ENCODE measurements around the gene DDR1.

The DDR1 gene

DNA sequence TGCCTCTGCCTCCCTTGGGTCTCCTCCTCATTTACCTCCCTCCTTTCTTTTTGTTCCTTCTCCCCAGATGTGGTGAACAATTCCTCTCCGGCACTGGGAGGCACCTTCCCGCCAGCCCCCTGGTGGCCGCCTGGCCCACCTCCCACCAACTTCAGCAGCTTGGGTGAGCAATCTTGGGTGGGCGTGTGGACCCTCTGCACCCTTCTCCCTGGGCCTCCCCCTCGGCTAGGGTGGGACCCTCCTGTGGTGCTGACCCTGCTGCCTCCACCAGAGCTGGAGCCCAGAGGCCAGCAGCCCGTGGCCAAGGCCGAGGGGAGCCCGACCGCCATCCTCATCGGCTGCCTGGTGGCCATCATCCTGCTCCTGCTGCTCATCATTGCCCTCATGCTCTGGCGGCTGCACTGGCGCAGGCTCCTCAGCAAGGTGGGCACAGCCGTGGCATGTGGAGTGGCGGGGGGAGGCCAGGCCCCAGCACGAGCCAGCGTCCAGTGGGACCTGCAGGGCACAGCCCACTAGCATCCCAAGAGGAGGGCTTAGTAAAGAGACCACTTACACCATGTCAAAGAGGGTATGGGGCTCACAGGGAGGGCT lies 8.8 kb downstream of the DDR1 start:
- Histone ChIP-seq H3K9ac (ENCODE audit: insufficient read length) (no peak overlapping the region), H3K4me3 (no peak overlapping the region), H3K9me3 (ENCODE audit: low read depth, low read length) (no peaks in the 10 kb centered on the region), H3K27ac (no peak overlapping the region), H3K36me3 (ENCODE audit: insufficient read depth, low read length) (peaks cover 46% of the 10 kb centered on the region; the same call in 1 of the 2 replicates)
- no peak for DNase-seq (ENCODE audit: low read depth, low spot score)
- TF ChIP-seq EZH2 (IDR thresholded peaks at IDR 0.05): no peak

DNA sequence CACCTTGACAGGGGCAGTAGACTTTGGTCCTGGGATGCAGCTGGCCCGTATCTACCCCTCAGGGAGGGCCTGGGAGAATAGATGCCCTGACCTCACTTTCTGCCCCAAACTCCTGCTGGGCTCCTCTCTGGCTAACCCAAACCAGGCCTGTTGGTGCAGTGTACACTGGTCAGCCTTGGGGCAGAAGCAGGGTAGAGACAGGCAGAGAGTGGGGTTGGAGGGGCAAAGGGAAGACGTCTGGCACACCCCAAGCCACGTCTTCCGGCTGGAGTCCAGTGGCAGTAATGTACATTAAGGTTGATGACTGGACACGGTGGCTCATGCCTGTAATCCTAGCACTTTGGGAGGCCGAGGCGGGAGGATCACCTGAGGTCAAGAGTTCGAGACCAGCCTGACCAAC lies 9.3 kb downstream of the DDR1 start:
- Histone ChIP-seq H3K9me3 (ENCODE audit: low read depth, low read length) (no peaks in the 10 kb centered on the region), H3K36me3 (ENCODE audit: insufficient read depth, low read length) (peaks cover 49% of the 10 kb centered on the region; the same call in 1 of the 2 replicates), H3K27ac (no peak overlapping the region), H3K4me3 (no peak overlapping the region), H3K9ac (ENCODE audit: insufficient read length) (no peak overlapping the region)
- TF ChIP-seq EZH2 (IDR thresholded peaks at IDR 0.05) (no peak), POLR2AphosphoS5 (IDR thresholded peaks at IDR 0.05; ENCODE audit: borderline replicate concordance, low read depth, low read length) (no peak), FOXP2 (optimal IDR thresholded peaks at IDR 0.05; ENCODE audit: control extremely low read depth, extremely low read length, insufficient read depth) (no peak)
- DNase-seq (ENCODE audit: low read depth, low spot score): no peak

DNA sequence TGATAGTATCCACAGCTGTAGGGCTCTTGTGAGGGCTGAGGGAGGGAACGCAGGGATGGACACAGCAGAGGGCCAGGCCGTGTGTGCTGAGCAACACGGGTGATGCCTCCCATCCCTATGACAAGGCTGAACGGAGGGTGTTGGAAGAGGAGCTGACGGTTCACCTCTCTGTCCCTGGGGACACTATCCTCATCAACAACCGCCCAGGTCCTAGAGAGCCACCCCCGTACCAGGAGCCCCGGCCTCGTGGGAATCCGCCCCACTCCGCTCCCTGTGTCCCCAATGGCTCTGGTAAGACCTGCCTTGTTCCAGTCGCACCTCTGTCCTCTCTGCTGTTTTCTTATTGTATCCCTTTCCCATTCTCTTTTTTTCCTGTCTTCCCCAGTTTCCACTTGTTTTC lies 10.1 kb downstream of the DDR1 start:
- TF ChIP-seq POLR2AphosphoS5 (IDR thresholded peaks at IDR 0.05; ENCODE audit: borderline replicate concordance, low read depth, low read length): no peak
- no peak for TF ChIP-seq EZH2 (IDR thresholded peaks at IDR 0.05)
- H3K9me3 ChIP-seq (ENCODE audit: low read depth, low read length): no peaks in the 10 kb centered on the region
- H3K27ac ChIP-seq: no peak overlapping the region
- H3K4me3 ChIP-seq: no peak overlapping the region
- peaks cover 42% of the 10 kb centered on the region; the same call in 1 of the 2 replicates for H3K36me3 ChIP-seq (ENCODE audit: insufficient read depth, low read length)
- no peak for DNase-seq (ENCODE audit: low read depth, low spot score)
- no peak overlapping the region for H3K9ac ChIP-seq (ENCODE audit: insufficient read length)

DNA sequence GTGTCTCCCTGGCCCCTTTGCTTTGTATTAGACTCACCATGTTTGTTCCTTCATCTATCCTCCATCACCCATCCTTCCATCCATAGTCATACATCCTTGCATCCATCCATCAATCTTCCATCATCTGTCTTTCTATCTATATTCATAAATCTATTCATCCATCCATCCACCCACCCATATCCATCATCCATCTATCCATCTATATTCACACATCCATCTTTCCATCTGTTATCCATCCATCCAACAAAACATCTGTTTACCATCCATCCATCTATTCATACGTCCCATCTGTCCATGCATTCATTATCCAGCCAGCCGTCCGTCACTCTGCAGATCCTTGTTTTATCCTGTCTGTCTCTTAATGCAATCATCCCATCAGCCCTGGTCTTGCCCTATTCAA lies 10.6 kb downstream of the DDR1 start:
- no peak overlapping the region for H3K27ac ChIP-seq
- no peak overlapping the region for H3K4me3 ChIP-seq
- DNase-seq (ENCODE audit: low read depth, low spot score): no peak
- TF ChIP-seq POLR2AphosphoS5 (IDR thresholded peaks at IDR 0.05; ENCODE audit: borderline replicate concordance, low read depth, low read length): no peak
- TF ChIP-seq FOXP2 (optimal IDR thresholded peaks at IDR 0.05; ENCODE audit: control extremely low read depth, extremely low read length, insufficient read depth): no peak
- no peak for TF ChIP-seq EZH2 (IDR thresholded peaks at IDR 0.05)
- H3K9me3 ChIP-seq (ENCODE audit: low read depth, low read length): no peaks in the 10 kb centered on the region
- H3K36me3 ChIP-seq (ENCODE audit: insufficient read depth, low read length): peaks cover 37% of the 10 kb centered on the region; the same call in 1 of the 2 replicates
- H3K9ac ChIP-seq (ENCODE audit: insufficient read length): no peak overlapping the region

DNA sequence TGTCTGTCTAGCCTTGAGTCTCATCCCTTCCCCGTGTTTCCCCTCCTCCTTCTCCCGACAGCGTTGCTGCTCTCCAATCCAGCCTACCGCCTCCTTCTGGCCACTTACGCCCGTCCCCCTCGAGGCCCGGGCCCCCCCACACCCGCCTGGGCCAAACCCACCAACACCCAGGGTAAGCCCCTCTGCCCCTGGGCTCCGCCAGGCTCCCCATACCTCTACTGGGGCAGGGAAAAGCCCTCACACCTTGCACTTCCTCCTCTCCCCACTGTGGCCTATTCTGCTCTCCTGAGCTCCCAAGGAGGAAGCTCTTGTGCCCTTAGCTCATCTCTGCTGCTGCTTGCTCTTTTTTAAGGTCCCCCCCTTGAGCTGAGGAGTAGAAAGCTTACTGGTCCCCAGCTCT lies 11.0 kb downstream of the DDR1 start:
- H3K36me3 ChIP-seq (ENCODE audit: insufficient read depth, low read length): peaks cover 32% of the 10 kb centered on the region; the same call in 1 of the 2 replicates
- TF ChIP-seq POLR2AphosphoS5 (IDR thresholded peaks at IDR 0.05; ENCODE audit: borderline replicate concordance, low read depth, low read length) (no peak), EZH2 (IDR thresholded peaks at IDR 0.05) (no peak), FOXP2 (optimal IDR thresholded peaks at IDR 0.05; ENCODE audit: control extremely low read depth, extremely low read length, insufficient read depth) (no peak)
- H3K4me3 ChIP-seq: no peak overlapping the region
- no peak overlapping the region for H3K27ac ChIP-seq
- no peak overlapping the region for H3K9ac ChIP-seq (ENCODE audit: insufficient read length)
- DNase-seq (ENCODE audit: low read depth, low spot score): no peak
- H3K9me3 ChIP-seq (ENCODE audit: low read depth, low read length): no peaks in the 10 kb centered on the region

DNA sequence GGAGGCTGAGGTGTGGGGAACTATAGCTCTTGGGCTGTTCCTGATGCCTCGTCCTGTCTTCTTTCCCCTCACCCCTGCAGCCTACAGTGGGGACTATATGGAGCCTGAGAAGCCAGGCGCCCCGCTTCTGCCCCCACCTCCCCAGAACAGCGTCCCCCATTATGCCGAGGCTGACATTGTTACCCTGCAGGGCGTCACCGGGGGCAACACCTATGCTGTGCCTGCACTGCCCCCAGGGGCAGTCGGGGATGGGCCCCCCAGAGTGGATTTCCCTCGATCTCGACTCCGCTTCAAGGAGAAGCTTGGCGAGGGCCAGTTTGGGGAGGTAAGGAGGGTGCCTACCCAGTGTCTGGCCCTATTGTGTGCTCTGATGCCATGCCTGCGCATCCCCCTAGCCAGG lies 12.2 kb downstream of the DDR1 start:
- peaks cover 25% of the 10 kb centered on the region; the same call in 1 of the 2 replicates for H3K36me3 ChIP-seq (ENCODE audit: insufficient read depth, low read length)
- no peak for TF ChIP-seq POLR2AphosphoS5 (IDR thresholded peaks at IDR 0.05; ENCODE audit: borderline replicate concordance, low read depth, low read length)
- no peak for TF ChIP-seq FOXP2 (optimal IDR thresholded peaks at IDR 0.05; ENCODE audit: control extremely low read depth, extremely low read length, insufficient read depth)
- TF ChIP-seq EZH2 (IDR thresholded peaks at IDR 0.05): no peak
- no peaks in the 10 kb centered on the region for H3K9me3 ChIP-seq (ENCODE audit: low read depth, low read length)

DNA sequence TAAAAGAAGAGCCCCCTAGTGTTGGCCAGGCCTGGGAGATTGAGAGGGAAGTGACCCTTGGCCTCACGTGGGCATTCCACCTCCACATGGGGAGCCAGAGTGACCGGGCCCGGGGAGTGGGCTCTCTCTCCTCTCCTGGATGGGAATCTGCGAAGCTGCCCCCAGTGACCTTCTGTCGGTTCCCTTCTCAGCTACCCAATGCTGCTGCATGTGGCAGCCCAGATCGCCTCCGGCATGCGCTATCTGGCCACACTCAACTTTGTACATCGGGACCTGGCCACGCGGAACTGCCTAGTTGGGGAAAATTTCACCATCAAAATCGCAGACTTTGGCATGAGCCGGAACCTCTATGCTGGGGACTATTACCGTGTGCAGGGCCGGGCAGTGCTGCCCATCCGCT lies 13.6 kb downstream of the DDR1 start:
- no peak for DNase-seq (ENCODE audit: low read depth, low spot score)
- Histone ChIP-seq H3K4me3 (no peak overlapping the region), H3K9ac (ENCODE audit: insufficient read length) (no peak overlapping the region), H3K9me3 (ENCODE audit: low read depth, low read length) (no peaks in the 10 kb centered on the region), H3K36me3 (ENCODE audit: insufficient read depth, low read length) (peaks cover 19% of the 10 kb centered on the region; the same call in 1 of the 2 replicates), H3K27ac (no peak overlapping the region)
- TF ChIP-seq POLR2AphosphoS5 (IDR thresholded peaks at IDR 0.05; ENCODE audit: borderline replicate concordance, low read depth, low read length) (no peak), EZH2 (IDR thresholded peaks at IDR 0.05) (no peak), FOXP2 (optimal IDR thresholded peaks at IDR 0.05; ENCODE audit: control extremely low read depth, extremely low read length, insufficient read depth) (no peak)

More for the DNA sequence above, 12.2 kb downstream of the DDR1 start:
- H3K27ac ChIP-seq: no peak overlapping the region
- DNase-seq (ENCODE audit: low read depth, low spot score): no peak
- H3K4me3 ChIP-seq: no peak overlapping the region
- H3K9ac ChIP-seq (ENCODE audit: insufficient read length): no peak overlapping the region

DNA sequence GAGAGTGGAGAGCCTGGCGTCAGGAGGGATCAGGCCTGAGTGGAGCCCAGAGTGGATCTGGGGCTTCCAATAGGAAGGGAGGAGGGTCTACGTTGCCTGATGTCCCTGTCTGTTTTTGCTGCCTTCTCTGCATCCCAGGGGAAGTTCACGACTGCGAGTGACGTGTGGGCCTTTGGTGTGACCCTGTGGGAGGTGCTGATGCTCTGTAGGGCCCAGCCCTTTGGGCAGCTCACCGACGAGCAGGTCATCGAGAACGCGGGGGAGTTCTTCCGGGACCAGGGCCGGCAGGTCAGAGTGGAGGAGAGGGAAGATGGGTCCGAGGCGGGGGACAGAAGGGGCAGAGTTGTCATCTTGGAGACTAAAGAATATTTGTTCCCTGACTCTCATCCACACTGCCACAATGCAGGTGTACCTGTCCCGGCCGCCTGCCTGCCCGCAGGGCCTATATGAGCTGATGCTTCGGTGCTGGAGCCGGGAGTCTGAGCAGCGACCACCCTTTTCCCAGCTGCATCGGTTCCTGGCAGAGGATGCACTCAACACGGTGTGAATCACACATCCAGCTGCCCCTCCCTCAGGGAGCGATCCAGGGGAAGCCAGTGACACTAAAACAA lies 14.5 kb downstream of the DDR1 start:
- H3K36me3 ChIP-seq (ENCODE audit: insufficient read depth, low read length): peaks cover 19% of the 10 kb centered on the region; the same call in 1 of the 2 replicates
- no peak for TF ChIP-seq FOXP2 (optimal IDR thresholded peaks at IDR 0.05; ENCODE audit: control extremely low read depth, extremely low read length, insufficient read depth)
- TF ChIP-seq POLR2AphosphoS5 (IDR thresholded peaks at IDR 0.05; ENCODE audit: borderline replicate concordance, low read depth, low read length): no peak
- TF ChIP-seq EZH2 (IDR thresholded peaks at IDR 0.05): no peak
- no peaks in the 10 kb centered on the region for H3K9me3 ChIP-seq (ENCODE audit: low read depth, low read length)
- no peak overlapping the region for H3K27ac ChIP-seq
- no peak overlapping the region for H3K4me3 ChIP-seq
- no peak for DNase-seq (ENCODE audit: low read depth, low spot score)
- H3K9ac ChIP-seq (ENCODE audit: insufficient read length): no peak overlapping the region
